H1 (cell line): ENCODE measurements around the gene SLC37A3.

ENCODE experiments used
- CREB1 ChIP-seq: IDR thresholded peaks from 2 replicates; pipeline ENCODE4 v1.6.1; 2012; ENCODE audit warnings: inconsistent platforms
- EGR1 ChIP-seq: IDR thresholded peaks from 2 replicates; pipeline ENCODE4 v1.6.1; 2011; ENCODE audit warnings: low read depth, low read length, borderline replicate concordance
- EP300 ChIP-seq, 2 experiments: IDR thresholded peaks; 1 replicate in 1 of 2; 2 replicates in 1 of 2; pipeline ENCODE4 v1.6.1; 2011 to 2012; ENCODE audit warnings: low read depth in 2 of 2, low read length in 2 of 2, mild to moderate bottlenecking in 2 of 2, borderline replicate concordance in 1 of 2, inconsistent platforms in 1 of 2, moderate library complexity in 1 of 2
- MAFK ChIP-seq: IDR thresholded peaks from 2 replicates; pipeline ENCODE4 v1.6.1; 2012; ENCODE audit warnings: low read depth, mild to moderate bottlenecking, improper control_type of control experiment, low read length
- MAX ChIP-seq: IDR thresholded peaks from 2 replicates; pipeline ENCODE4 v1.6.1; 2012; ENCODE audit warnings: inconsistent platforms
- NANOG ChIP-seq: IDR thresholded peaks from 2 replicates; pipeline ENCODE4 v1.6.1; 2011; ENCODE audit warnings: low read length, low read depth, mild to moderate bottlenecking, inconsistent platforms; ENCODE audit not compliant: insufficient read depth, poor library complexity, severe bottlenecking
- PHF8 ChIP-seq: fragments of 200-600 bp; sonication (generic); conservative IDR thresholded peaks from 2 replicates; pipeline ENCODE4 v1.7.1; 2012; ENCODE audit warnings: low read depth, mild to moderate bottlenecking, inconsistent platforms, low read length, moderate library complexity
- POLR2A ChIP-seq, 2 experiments: IDR thresholded peaks; 1 replicate in 1 of 2; 2 replicates in 1 of 2; pipeline ENCODE4 v1.6.1; 2011; ENCODE audit warnings: low read depth in 2 of 2, low read length in 2 of 2, mild to moderate bottlenecking in 2 of 2; ENCODE audit errors: control extremely low read depth in 1 of 2
- POLR2AphosphoS5 ChIP-seq: IDR thresholded peaks from 2 replicates; pipeline ENCODE4 v1.6.1; 2011; ENCODE audit warnings: low read depth, low read length
- SP4 ChIP-seq: IDR thresholded peaks from 2 replicates; pipeline ENCODE4 v1.6.1; 2012; ENCODE audit warnings: low read length, inconsistent platforms
- TAF1 ChIP-seq: IDR thresholded peaks from 2 replicates; pipeline ENCODE4 v1.6.1; 2011; ENCODE audit warnings: mild to moderate bottlenecking, low read depth, low read length
- TF ChIP-seq, protein P1 (sequence below), 3 experiments: IDR thresholded peaks; 1 replicate in 2 of 3; 2 replicates in 1 of 3; pipeline versions ENCODE4 v1.5.1 to v1.6.1; 2011; ENCODE audit warnings: low read length in 3 of 3, mild to moderate bottlenecking in 3 of 3, inconsistent platforms in 2 of 3, low read depth in 1 of 3, moderate library complexity in 1 of 3; ENCODE audit not compliant: insufficient read depth in 1 of 3; ENCODE audit errors: control extremely low read depth in 1 of 3

DNA sequence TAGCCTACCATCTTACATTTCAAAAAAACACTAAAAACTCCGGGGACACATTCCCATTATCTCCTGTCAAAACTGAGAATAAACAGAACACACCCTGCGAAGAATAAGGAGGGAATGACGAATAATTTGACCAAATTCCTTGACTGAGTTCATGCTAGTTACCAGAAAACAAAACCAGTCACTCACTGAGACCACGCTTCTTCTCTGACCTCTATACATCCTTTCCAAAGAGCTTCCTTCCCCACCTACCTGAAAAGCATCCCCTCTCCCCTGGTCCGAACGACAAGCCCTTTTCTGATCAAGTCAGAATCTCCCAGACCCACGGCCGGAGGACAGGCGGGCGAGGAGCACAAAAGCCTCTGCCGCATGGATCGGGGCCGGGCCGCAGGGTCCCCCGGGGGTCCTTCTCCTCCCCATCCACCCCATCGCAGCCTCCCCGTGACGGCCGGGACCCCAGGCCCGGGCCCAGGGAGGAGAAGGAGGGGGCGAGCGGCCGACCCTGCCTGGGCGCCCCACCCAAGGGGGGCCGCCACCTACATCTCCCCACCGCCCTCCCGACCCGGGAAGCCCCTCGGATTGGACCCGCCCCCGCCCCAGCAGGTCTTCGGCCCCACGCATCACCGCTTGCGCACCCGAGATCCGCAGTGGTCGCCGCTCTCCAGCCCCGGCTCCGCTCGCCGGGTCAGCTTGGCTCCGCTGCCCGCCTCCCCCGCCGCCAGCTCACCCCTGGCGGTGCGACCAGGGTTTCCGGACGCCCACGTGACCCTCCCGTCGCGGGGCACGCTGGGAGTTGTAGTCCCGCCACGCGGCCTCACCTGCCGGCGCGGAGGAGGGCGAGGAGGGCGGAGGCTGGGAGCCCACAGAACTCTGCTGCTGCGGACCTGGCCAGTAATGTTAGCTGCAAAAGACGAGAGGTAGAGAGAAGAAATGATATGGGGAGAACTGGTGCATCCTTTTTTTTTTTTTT lies at the start of gene SLC37A3:
- TF ChIP-seq, protein P1, sequence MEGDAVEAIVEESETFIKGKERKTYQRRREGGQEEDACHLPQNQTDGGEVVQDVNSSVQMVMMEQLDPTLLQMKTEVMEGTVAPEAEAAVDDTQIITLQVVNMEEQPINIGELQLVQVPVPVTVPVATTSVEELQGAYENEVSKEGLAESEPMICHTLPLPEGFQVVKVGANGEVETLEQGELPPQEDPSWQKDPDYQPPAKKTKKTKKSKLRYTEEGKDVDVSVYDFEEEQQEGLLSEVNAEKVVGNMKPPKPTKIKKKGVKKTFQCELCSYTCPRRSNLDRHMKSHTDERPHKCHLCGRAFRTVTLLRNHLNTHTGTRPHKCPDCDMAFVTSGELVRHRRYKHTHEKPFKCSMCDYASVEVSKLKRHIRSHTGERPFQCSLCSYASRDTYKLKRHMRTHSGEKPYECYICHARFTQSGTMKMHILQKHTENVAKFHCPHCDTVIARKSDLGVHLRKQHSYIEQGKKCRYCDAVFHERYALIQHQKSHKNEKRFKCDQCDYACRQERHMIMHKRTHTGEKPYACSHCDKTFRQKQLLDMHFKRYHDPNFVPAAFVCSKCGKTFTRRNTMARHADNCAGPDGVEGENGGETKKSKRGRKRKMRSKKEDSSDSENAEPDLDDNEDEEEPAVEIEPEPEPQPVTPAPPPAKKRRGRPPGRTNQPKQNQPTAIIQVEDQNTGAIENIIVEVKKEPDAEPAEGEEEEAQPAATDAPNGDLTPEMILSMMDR (IDR thresholded peaks at IDR 0.05; ENCODE audit: control extremely low read depth in 1 of 3, insufficient read depth in 1 of 3, low read depth in 1 of 3, low read length in 3 of 3) = no peak
- TF ChIP-seq TAF1 (peak; percentile 75), PHF8 (peak; percentile 77), MAX (peak; percentile 87), CREB1 (peak; percentile 81), EGR1 (no peak), MAFK (no peak), POLR2A (IDR thresholded peaks at IDR 0.05; ENCODE audit: control extremely low read depth in 1 of 2, low read depth in 2 of 2, low read length in 2 of 2) (peak; percentile 73 to 86), EP300 (IDR thresholded peaks at IDR 0.05; ENCODE audit: borderline replicate concordance in 1 of 2, low read depth in 2 of 2, low read length in 2 of 2) (no peak), POLR2AphosphoS5 (peak; percentile 81), NANOG (no peak), SP4 (peak; percentile 58; the same call in 1 of the 2 replicates)
